AG04450 (cell line): ENCODE measurements around the gene HIVEP3. TPM values are rescaled to one million over a fixed set of nuclear protein-coding genes. Genes with fewer than 3 reads are reported as not detected.

Experiments used
- CTCF ChIA-PET: fragments of 300-600, 350-600 bp; formaldehyde crosslinking; extraction: SDS; loops from one replicate; lab custom pipeline; 2022; ENCODE audit warnings: antibody characterized with exemption, inconsistent platforms; lab: Charles Lee
- POLR2A ChIA-PET: fragments of 350-600 bp; formaldehyde crosslinking; extraction: SDS; loops from one replicate; lab custom pipeline; 2021; ENCODE audit warnings: antibody characterized with exemption, inconsistent platforms; lab: Yijun Ruan, JAX
- DNase-seq: peaks from one replicate; pipeline ENCODE4 v3.0.0-alpha.2; 2011; ENCODE audit warnings: low read depth, low spot score
- H3K27ac ChIP-seq: one replicate; pipeline ENCODE4 v1.5.1; 2012; ENCODE audit warnings: low read depth, low read length, control low read depth
- H3K27me3 ChIP-seq: one replicate; pipeline ENCODE4 v1.6.0; 2012; ENCODE audit warnings: low read length; ENCODE audit not compliant: control insufficient read depth, insufficient read depth
- H3K4me3 ChIP-seq: 2 replicates; pipeline ENCODE4 v1.5.1; 2011; ENCODE audit warnings: mild to moderate bottlenecking, low read depth, low read length, control low read depth
- H3K9me3 ChIP-seq: 2 replicates; pipeline ENCODE4 v1.5.1; 2012; ENCODE audit warnings: low read length; ENCODE audit not compliant: control insufficient read depth, insufficient read depth
- polyA plus RNA-seq: library from polyadenylated mRNA; depleted of rRNA; stranded (reverse); fragments of >200 nt; gene quantifications from 2 replicates; pipeline ENCODE4 v1.2.3, GENCODE V29; 2011
- TF ChIP-seq, protein P1 (sequence below): IDR thresholded peaks from 2 replicates; pipeline ENCODE4 v1.5.1; 2011; ENCODE audit warnings: low read depth, low read length, control low read depth, inconsistent platforms

The HIVEP3 gene
- polyA plus RNA-seq, 1 experiment: 4.8 TPM

DNA sequence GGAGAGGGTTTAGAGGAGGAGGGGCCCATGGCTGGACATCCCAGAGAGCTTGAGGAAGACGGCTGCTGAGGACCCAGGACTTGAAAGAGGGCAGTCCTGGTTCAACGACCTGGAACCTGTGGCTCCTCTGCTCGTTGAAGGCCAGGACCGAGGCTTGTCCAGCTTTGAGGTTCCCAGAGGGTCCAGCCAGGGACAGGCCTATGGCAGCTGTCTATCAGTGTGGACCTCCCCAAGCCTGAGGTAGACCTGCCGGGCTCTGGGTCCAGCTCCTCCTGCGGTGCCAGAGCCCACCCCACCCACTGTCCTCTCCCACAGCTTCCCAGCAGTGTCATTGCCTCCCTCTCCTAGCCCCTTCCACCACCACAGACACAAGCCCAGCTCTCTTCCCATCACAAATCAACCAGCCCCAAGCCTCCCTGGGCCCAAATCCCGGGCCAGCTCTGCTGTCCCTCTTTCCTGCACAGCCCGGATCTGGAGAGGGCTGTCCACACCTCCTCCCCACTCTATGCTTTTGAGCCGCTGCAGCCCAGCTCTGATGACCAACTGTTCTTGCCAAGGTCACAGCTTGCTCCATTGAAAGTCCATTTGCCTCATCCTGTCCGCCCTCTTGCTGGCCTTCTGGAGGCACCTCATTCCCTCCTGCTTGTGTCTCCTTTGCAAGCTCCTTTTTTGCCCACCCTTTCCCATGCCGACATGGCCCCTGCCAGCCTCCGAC is 385.5 kb downstream of the HIVEP3 start:
- TF ChIP-seq, protein P1, sequence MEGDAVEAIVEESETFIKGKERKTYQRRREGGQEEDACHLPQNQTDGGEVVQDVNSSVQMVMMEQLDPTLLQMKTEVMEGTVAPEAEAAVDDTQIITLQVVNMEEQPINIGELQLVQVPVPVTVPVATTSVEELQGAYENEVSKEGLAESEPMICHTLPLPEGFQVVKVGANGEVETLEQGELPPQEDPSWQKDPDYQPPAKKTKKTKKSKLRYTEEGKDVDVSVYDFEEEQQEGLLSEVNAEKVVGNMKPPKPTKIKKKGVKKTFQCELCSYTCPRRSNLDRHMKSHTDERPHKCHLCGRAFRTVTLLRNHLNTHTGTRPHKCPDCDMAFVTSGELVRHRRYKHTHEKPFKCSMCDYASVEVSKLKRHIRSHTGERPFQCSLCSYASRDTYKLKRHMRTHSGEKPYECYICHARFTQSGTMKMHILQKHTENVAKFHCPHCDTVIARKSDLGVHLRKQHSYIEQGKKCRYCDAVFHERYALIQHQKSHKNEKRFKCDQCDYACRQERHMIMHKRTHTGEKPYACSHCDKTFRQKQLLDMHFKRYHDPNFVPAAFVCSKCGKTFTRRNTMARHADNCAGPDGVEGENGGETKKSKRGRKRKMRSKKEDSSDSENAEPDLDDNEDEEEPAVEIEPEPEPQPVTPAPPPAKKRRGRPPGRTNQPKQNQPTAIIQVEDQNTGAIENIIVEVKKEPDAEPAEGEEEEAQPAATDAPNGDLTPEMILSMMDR: no peak
- CTCF ChIA-PET: interaction anchor here (1.0 kb wide), 1 partner anchor 17 kb away, joined by 3 read pairs; no protein-coding TSS in a partner anchor
- Histone ChIP-seq H3K9me3 (peaks cover 9% of the 10 kb centered on the region; the same call in 1 of the 2 replicates), H3K4me3 (no peak overlapping the region), H3K27me3 (no peaks in the 10 kb centered on the region), H3K27ac (no peak overlapping the region)
- DNase-seq: no peak
- POLR2A ChIA-PET: no interaction called here

DNA sequence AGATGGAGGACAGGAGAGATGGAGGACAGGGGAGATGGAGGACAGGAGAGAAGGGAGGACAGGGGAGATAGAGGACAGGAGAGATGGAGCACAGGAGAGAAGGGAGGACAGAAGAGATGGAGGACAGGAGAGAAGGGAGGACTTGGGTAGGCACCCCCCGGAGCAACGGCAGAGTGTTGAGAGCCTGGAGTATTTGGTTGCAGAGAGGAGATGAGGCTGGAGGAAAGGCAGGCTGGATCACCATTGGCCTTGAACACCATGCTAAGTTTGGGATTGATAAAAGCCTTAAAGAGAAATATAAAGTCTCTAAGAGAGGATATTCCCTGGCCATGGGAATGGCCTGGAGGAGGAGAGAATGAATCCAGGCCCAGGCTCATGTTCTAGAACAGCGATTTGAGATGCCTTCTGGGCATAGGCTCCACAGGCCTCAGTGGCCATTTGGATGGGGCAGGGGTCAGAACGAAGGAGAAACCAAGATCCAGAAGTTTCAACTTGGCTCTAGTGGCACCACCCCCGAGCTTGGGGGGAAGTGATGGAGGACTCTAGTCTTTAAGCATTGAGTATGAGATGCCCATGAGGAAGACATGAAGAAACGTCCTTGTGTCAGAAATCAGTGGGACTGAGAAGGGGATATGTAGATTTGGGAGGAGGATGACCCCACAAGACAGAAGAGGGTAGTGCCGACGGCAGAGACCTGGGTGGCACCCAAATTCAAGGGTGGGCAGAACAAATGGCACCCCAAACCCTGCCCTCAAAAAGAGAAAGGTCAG is 386.3 kb downstream of the HIVEP3 start:
- CTCF ChIA-PET: no interaction called here
- POLR2A ChIA-PET: no interaction called here

DNA sequence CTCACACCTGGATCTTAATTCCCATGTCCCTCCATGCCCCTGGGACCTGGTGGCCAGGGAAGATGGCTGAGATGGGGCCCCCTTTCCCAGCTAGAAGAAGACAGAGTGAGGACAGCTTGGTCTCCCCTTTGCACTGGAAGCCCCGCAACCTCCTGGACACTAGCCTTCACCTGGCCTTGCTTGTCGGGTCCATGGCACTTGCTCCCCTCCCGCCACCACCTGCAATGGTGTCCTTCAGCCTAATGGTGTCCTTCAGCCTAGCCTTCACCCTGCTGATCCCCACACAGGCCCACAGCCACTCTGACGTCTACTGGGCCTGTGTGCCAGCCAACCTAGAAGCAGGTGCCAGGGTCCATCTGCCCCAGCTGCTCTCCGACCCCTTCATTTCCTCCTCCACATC is 388.3 kb downstream of the HIVEP3 start:
- ChIA-PET POLR2A (interaction anchor here (0.5 kb wide), 1 partner anchor 12 kb away, joined by 7 read pairs; no protein-coding TSS in a partner anchor), CTCF (no interaction called here)
- no peaks in the 10 kb centered on the region for H3K27me3 ChIP-seq
- H3K27ac ChIP-seq: no peak overlapping the region
- DNase-seq: no peak
- no peak overlapping the region for H3K4me3 ChIP-seq
- peaks cover 9% of the 10 kb centered on the region; the same call in 1 of the 2 replicates for H3K9me3 ChIP-seq
- TF ChIP-seq, protein P1: no peak

More for the DNA sequence above, 386.3 kb downstream of the HIVEP3 start:
- TF ChIP-seq, protein P1: no peak
- Histone ChIP-seq H3K4me3 (no peak overlapping the region), H3K9me3 (peaks cover 9% of the 10 kb centered on the region; the same call in 1 of the 2 replicates), H3K27ac (no peak overlapping the region), H3K27me3 (no peaks in the 10 kb centered on the region)
- no peak for DNase-seq

DNA sequence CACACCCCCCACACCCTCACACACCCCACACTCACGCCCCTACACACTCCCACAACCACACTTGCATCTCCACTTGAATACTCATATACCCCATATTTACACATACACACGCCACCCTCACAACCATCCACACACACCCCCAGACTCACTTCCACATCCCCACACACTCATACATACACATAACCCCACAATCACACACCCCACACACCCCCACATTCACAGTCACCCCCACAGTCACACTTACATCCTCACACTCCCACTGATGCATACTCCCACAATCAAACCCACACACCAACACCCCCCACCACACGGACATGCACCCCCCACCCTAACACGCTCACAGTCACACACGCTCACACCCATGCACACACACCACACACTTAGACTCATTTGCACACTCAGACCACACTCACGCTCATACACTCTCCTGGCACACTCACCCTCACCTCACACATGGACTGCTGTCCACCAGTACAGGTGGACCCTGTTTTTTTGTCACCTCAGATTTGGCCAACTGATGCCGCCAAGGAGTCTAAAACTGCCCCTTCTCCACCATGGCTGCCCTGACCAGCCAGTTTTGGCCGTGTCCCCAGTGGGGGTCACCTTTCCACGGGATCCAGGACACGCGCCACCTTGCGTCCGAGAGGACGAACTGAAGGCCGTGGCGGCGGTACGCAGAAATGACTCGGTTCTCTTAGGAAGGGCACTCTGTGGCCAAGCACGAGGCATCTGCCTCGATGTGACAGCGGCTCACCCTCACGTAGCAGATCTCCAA is 388.9 kb downstream of the HIVEP3 start:
- ChIA-PET CTCF (no interaction called here), POLR2A (interaction anchor here (0.5 kb wide), 1 partner anchor 11 kb away, joined by 7 read pairs; no protein-coding TSS in a partner anchor)
- Histone ChIP-seq H3K27ac (no peak overlapping the region), H3K27me3 (no peaks in the 10 kb centered on the region), H3K9me3 (peaks cover 9% of the 10 kb centered on the region; the same call in 1 of the 2 replicates), H3K4me3 (no peak overlapping the region)
- DNase-seq: no peak
- TF ChIP-seq, protein P1: no peak
